Measurements from ENCODE around the gene PTPRD. TPM values are rescaled to one million over a fixed set of nuclear protein-coding genes. Genes with fewer than 3 reads are reported as not detected.
A peak's percentile ranks its signal among the peaks of the same experiment; 100 is the strongest.

PTPRD gene
- total RNA-seq, 1 experiment from 2014 or later = 69.6 TPM

DNA sequence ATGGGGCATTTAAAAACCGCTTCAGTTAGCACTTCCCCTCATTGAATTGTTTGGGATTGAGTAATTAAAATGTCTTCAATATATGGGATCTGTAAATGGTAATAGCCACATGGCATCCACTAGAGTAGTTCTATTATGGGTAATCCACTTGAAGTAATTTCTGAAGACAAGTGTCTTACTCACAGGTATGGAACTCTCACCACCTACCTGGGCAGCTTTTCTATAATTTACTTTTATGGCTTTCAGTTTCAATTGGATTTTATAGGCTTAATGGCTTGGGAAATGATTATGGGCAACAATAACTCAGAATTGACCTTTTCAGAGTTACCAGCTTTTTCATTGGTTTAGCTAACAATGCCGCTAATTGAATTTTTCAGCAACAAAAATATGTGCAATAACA lies 597.9 kb downstream of the PTPRD start (continued):
- no peak for TF ChIP-seq FOXP1 (CRISPR knock-in tag; IDR thresholded peaks at IDR 0.05; ENCODE audit: borderline replicate concordance)
- TF ChIP-seq CREB1 (CRISPR knock-in tag; IDR thresholded peaks at IDR 0.05) = no peak
- no peak for TF ChIP-seq ZNF423 (CRISPR knock-in tag; IDR thresholded peaks at IDR 0.05)
- TF ChIP-seq GABPB1 (CRISPR knock-in tag; IDR thresholded peaks at IDR 0.05) = no peak
- TF ChIP-seq TEAD4 (CRISPR knock-in tag; IDR thresholded peaks at IDR 0.05) = no peak
- TF ChIP-seq, protein P1, sequence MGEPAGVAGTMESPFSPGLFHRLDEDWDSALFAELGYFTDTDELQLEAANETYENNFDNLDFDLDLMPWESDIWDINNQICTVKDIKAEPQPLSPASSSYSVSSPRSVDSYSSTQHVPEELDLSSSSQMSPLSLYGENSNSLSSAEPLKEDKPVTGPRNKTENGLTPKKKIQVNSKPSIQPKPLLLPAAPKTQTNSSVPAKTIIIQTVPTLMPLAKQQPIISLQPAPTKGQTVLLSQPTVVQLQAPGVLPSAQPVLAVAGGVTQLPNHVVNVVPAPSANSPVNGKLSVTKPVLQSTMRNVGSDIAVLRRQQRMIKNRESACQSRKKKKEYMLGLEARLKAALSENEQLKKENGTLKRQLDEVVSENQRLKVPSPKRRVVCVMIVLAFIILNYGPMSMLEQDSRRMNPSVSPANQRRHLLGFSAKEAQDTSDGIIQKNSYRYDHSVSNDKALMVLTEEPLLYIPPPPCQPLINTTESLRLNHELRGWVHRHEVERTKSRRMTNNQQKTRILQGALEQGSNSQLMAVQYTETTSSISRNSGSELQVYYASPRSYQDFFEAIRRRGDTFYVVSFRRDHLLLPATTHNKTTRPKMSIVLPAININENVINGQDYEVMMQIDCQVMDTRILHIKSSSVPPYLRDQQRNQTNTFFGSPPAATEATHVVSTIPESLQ (CRISPR knock-in tag; IDR thresholded peaks at IDR 0.05) = no peak
- TF ChIP-seq MYBL2 (CRISPR knock-in tag; IDR thresholded peaks at IDR 0.05) = no peak

DNA sequence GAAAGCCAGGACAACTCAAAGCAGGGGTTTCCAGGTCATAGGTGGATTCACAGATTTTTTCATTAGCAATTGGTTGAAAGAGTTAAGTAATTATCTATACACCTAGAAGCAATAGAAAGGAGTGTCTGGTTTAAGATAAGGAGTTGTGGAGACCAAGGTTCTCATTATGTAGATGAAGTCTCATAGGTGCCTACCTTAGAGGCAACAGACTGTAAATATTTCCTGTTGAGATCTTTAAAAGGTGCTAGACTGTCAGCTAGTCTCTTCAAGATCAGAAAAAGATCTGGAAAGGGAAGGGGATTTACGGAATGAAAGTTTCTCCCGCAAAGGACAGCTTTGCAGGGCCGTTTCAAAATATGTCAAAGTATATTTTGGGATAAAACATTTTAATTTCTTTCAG lies 603.4 kb downstream of the PTPRD start:
- H3K4me1 Mint-ChIP-seq = peaks cover 62% of the 10 kb centered on the region
- peak overlapping the region; percentile 89 for H3K27ac Mint-ChIP-seq
- no peak overlapping the region for H3K4me3 Mint-ChIP-seq
- TF ChIP-seq, protein P2, sequence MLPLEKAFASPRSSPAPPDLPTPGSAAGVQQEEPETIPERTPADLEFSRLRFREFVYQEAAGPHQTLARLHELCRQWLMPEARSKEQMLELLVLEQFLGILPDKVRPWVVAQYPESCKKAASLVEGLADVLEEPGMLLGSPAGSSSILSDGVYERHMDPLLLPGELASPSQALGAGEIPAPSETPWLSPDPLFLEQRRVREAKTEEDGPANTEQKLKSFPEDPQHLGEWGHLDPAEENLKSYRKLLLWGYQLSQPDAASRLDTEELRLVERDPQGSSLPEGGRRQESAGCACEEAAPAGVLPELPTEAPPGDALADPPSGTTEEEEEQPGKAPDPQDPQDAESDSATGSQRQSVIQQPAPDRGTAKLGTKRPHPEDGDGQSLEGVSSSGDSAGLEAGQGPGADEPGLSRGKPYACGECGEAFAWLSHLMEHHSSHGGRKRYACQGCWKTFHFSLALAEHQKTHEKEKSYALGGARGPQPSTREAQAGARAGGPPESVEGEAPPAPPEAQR (CRISPR knock-in tag; IDR thresholded peaks at IDR 0.05) = no peak
- TF ChIP-seq KAT7 (CRISPR knock-in tag; IDR thresholded peaks at IDR 0.05; ENCODE audit: borderline replicate concordance) (no peak), RORB (CRISPR knock-in tag; IDR thresholded peaks at IDR 0.05) (no peak), TP53 (CRISPR knock-in tag; IDR thresholded peaks at IDR 0.05) (no peak), ESRRA (CRISPR knock-in tag; IDR thresholded peaks at IDR 0.05; ENCODE audit: borderline replicate concordance) (no peak), IRF2 (CRISPR knock-in tag; IDR thresholded peaks at IDR 0.05; ENCODE audit: borderline replicate concordance, low read depth) (no peak), NR2C2 (CRISPR knock-in tag; IDR thresholded peaks at IDR 0.05) (no peak), TCF7 (CRISPR knock-in tag; IDR thresholded peaks at IDR 0.05; ENCODE audit: low read depth) (no peak), FOXJ3 (CRISPR knock-in tag; IDR thresholded peaks at IDR 0.05; ENCODE audit: borderline replicate concordance) (no peak), EMX1 (CRISPR knock-in tag; IDR thresholded peaks at IDR 0.05) (no peak)
- TF ChIP-seq, protein P3, sequence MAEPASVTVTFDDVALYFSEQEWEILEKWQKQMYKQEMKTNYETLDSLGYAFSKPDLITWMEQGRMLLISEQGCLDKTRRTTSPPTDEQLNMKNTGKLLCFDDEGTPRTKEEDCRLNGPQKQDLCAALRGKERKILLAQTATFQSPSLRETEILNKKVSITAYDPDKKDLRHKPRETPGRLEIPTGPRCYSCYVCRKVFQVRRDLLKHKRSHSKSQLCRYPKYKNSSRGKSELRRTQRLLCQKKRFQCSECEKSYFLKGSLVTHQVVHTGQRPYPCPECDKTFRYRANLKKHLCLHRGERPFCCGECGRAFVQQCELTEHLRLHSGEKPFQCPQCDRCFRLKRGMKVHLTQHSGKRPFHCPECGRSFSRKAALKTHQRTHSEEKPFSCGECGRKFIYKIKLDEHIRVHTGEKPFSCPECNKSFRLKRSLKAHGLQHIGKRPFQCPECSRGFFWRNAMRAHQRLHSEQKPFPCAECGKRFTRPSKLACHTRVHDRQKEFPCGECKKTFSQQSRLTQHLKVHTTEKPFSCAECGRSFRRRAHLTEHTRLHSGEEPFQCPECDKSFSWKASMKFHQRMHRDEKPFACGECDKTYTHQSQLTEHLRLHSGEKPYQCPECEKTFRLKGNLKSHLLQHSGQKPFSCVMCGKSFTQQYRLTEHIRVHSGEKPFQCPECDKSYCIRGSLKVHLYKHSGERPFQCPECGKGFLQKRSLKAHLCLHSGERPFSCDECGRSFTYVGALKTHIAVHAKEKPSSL (CRISPR knock-in tag; conservative IDR thresholded peaks at IDR 0.05) = no peak
- TF ChIP-seq, protein P4, sequence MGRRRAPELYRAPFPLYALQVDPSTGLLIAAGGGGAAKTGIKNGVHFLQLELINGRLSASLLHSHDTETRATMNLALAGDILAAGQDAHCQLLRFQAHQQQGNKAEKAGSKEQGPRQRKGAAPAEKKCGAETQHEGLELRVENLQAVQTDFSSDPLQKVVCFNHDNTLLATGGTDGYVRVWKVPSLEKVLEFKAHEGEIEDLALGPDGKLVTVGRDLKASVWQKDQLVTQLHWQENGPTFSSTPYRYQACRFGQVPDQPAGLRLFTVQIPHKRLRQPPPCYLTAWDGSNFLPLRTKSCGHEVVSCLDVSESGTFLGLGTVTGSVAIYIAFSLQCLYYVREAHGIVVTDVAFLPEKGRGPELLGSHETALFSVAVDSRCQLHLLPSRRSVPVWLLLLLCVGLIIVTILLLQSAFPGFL (CRISPR knock-in tag; IDR thresholded peaks at IDR 0.05; ENCODE audit: borderline replicate concordance) = no peak
- TF ChIP-seq, protein P5, sequence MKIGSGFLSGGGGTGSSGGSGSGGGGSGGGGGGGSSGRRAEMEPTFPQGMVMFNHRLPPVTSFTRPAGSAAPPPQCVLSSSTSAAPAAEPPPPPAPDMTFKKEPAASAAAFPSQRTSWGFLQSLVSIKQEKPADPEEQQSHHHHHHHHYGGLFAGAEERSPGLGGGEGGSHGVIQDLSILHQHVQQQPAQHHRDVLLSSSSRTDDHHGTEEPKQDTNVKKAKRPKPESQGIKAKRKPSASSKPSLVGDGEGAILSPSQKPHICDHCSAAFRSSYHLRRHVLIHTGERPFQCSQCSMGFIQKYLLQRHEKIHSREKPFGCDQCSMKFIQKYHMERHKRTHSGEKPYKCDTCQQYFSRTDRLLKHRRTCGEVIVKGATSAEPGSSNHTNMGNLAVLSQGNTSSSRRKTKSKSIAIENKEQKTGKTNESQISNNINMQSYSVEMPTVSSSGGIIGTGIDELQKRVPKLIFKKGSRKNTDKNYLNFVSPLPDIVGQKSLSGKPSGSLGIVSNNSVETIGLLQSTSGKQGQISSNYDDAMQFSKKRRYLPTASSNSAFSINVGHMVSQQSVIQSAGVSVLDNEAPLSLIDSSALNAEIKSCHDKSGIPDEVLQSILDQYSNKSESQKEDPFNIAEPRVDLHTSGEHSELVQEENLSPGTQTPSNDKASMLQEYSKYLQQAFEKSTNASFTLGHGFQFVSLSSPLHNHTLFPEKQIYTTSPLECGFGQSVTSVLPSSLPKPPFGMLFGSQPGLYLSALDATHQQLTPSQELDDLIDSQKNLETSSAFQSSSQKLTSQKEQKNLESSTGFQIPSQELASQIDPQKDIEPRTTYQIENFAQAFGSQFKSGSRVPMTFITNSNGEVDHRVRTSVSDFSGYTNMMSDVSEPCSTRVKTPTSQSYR (CRISPR knock-in tag; IDR thresholded peaks at IDR 0.05) = no peak
- TF ChIP-seq, protein P6, sequence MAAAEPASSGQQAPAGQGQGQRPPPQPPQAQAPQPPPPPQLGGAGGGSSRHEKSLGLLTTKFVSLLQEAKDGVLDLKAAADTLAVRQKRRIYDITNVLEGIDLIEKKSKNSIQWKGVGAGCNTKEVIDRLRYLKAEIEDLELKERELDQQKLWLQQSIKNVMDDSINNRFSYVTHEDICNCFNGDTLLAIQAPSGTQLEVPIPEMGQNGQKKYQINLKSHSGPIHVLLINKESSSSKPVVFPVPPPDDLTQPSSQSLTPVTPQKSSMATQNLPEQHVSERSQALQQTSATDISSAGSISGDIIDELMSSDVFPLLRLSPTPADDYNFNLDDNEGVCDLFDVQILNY (CRISPR knock-in tag; IDR thresholded peaks at IDR 0.05) = no peak
- DNase-seq (ENCODE audit: low spot score) (no peak), ATAC-seq (no peak)
- POLR2A ChIA-PET = no interaction called here
- H3K36me3 Mint-ChIP-seq = no peaks in the 10 kb centered on the region
- no peaks in the 10 kb centered on the region for H3K27me3 Mint-ChIP-seq (ENCODE audit: low read depth)
- CTCF ChIA-PET = interaction anchor here (0.9 to 2.6 kb wide), 2 partner anchors 11 to 51 kb away, joined by 3 to 19 read pairs; no protein-coding TSS in a partner anchor
- H3K9me3 Mint-ChIP-seq = no peaks in the 10 kb centered on the region
